ENCODE measurements around the gene MT4.

The MT4 gene

DNA sequence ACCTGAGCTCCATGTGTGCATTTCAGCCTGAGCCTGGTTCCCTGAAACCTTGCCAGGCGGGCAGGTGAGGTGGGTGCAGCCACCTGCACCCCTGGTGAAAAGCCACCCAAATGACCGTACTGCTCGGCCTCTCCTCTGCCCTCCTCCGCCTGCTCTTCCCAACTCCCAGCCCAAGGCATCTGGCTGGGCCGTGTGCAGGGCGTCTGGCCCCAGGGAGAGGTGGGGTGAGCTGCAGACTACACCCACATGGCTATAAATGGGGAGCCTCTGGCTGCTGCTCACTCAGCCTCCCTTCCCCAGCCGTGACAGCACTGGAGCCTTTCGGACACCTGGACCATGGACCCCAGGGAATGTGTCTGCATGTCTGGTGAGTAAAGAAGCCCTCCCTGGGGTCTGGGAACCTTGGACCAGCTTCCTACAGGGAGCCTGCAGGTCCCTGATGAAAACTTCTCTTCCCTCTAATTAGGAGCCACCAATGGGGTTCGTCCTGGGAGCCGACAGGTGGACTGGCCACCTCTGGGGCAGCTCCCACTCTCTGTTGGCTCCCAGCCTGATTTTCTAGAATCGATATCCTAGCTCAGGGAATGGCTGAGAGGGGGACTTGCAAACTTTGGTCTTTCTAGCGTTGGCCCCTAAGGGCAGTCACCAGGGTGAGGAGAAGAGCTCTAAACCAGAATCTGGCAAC lies at the start of gene MT4:
Gene MT4, plus strand, starts transcription at position 281 of the 685 bp plus-strand sequence. Its CDS starts 56 bp downstream, at position 337.
- no peak within 1 kb of the TSS for H3K4me3 ChIP-seq (ENCODE audit: low read depth, low read length)
- TF ChIP-seq, protein P1, sequence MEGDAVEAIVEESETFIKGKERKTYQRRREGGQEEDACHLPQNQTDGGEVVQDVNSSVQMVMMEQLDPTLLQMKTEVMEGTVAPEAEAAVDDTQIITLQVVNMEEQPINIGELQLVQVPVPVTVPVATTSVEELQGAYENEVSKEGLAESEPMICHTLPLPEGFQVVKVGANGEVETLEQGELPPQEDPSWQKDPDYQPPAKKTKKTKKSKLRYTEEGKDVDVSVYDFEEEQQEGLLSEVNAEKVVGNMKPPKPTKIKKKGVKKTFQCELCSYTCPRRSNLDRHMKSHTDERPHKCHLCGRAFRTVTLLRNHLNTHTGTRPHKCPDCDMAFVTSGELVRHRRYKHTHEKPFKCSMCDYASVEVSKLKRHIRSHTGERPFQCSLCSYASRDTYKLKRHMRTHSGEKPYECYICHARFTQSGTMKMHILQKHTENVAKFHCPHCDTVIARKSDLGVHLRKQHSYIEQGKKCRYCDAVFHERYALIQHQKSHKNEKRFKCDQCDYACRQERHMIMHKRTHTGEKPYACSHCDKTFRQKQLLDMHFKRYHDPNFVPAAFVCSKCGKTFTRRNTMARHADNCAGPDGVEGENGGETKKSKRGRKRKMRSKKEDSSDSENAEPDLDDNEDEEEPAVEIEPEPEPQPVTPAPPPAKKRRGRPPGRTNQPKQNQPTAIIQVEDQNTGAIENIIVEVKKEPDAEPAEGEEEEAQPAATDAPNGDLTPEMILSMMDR (IDR thresholded peaks at IDR 0.05; ENCODE audit: low read depth, low read length, missing control alignments): no peak
- no peak for DNase-seq (ENCODE audit: low read depth)

DNA sequence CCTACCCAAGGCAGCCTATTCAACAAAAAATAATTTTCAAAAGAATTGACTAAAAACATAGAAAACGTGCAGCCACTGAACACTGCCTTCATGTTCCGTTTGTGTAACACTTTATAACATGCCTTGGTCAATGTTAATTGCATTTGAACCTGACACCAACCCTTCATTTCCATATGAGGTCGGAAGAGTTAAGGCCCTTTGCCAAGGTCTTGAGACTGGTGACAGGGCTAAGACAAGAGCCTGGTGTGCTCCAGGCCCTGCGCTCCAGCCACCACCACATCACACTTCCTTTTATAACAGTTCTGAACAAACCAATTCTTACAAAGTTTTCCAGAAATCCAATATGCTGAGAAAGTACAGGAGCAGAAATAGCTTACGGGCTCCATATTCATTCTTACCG lies 49.2 kb upstream of the MT4 start:
- no peak overlapping the region for H3K4me3 ChIP-seq (ENCODE audit: low read depth, low read length)
- TF ChIP-seq, protein P1 (IDR thresholded peaks at IDR 0.05; ENCODE audit: low read depth, low read length, missing control alignments): no peak
- no peak for DNase-seq (ENCODE audit: low read depth)

DNA sequence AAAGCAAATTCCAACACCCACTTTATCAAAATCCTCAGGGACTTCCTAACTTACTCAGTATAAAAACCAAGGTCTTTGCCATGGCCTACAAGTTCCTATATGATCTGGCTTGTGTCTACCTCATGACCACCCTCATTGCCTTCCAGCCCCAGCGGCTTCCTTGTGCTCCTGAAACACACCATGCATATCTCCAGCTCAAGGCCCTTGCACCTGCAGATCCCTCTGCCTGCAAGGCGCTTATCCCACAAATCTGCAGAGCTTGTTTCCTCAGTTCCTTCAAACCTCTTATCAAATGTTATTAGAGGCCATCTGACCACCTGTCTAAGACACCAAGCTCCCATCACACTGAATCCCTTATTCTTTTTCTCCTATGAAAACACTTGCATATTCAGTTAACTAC lies 47.7 kb upstream of the MT4 start:
- H3K4me3 ChIP-seq (ENCODE audit: low read depth, low read length): no peak overlapping the region
- TF ChIP-seq, protein P1 (IDR thresholded peaks at IDR 0.05; ENCODE audit: low read depth, low read length, missing control alignments): no peak
- DNase-seq (ENCODE audit: low read depth): no peak

DNA sequence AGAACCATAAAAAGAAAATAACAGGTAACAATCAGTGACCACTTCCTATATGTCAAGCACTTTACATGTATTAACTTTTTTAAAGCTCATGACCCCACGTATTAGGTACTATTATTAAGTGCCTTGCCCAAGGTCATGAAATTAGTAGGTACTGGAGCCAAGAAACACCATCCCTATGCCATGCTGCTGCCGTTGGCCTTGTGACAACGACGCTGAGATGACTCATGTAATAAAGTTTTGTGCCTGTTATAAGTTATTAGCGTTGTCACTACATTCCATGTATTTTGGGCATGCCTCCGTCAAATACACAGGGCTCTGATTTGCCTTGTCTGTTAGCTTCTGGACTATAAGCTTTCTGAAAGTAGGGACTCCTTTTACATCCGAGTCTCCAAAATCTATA lies 46.4 kb upstream of the MT4 start:
- DNase-seq (ENCODE audit: low read depth): no peak
- TF ChIP-seq, protein P1 (IDR thresholded peaks at IDR 0.05; ENCODE audit: low read depth, low read length, missing control alignments): no peak
- no peak overlapping the region for H3K4me3 ChIP-seq (ENCODE audit: low read depth, low read length)

DNA sequence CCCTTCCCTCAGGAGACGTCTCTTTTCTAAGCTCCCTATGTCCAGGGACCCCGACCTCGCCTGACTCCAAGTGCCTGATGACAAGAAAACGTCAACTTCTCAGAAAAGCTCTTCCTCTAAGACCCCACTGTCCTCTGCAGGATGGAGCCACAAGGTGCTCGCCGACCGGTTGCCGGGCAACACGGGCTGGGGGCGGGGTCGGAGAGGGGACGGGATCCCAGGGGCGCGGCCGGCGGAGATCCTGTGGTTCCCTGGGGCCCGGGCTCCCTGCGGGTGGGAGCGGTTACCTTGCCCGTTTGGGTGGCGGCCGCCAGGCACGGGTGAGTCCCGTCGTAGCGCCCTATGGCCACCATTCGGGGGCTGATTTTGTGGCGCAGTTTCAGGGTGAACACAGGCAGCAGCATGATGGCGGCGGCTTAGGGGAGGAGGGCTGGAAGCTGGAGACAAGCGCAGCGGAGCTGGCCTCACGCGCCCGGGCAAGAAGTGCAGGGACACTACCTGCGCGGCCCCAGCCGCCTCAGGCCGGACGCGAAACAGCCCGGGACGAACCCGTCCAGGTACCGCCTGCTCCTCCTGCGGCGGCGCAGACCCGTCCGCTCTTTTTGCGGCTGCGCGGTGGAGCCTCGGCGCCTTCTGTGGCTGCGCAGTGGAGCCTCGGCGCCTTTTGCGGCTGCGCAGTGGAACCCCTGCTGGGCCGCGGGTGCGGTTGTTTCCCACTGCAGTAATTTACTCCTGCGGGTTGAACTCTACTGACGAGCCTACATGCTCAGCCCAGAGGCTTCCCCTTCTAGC lies 45.2 kb upstream of the MT4 start, which contains the start of gene BBS2:
Gene BBS2, minus strand, starts transcription at position 566 of the 792 bp plus-strand sequence. Its CDS starts 162 bp downstream, at position 404.
- TF ChIP-seq, protein P1 (IDR thresholded peaks at IDR 0.05; ENCODE audit: low read depth, low read length, missing control alignments): no peak
- DNase-seq (ENCODE audit: low read depth): peak; percentile 57
- H3K4me3 ChIP-seq (ENCODE audit: low read depth, low read length): peak within 1 kb of the TSS; percentile 75

DNA sequence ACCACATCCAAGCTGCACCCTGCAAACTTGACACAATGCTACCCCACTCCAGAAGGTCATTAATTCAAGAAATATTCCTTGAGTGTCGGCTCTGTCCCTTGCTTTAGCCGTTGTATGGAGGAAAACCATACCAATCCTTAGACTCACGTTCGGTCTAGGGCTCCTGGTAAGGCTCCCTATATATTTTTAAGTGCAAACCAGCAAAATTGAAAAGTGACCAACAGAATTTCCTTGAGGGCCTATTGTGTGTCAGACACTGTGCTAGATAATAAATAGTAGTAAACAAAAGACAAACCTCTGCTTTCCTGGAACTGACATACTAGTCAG lies 44.7 kb upstream of the MT4 start:
- DNase-seq (ENCODE audit: low read depth): no peak
- TF ChIP-seq, protein P1 (IDR thresholded peaks at IDR 0.05; ENCODE audit: low read depth, low read length, missing control alignments): no peak
- peak overlapping the region; percentile 75 for H3K4me3 ChIP-seq (ENCODE audit: low read depth, low read length)

Data from GM12864 (cell line).